Measurements from ENCODE around the gene KLHL17. TPM values are rescaled to one million over a fixed set of nuclear protein-coding genes. Genes with fewer than 3 reads are reported as not detected.

Gene KLHL17
- total and polyA plus RNA-seq, 9 of the 15 experiments (the other 6 are each of a cell fraction or from before 2014, with no cell fraction given) = 0.14 to 84.8 (median 13.0) TPM

GRCh38 chr1:963746-964525 is 3.6 kb downstream of the KLHL17 start:
- in situ Hi-C loops (cut with MboI) = no loop called here
- Histone ChIP-seq H3K27me3 (ENCODE audit: control insufficient read depth in 2 of 2, insufficient read depth in 2 of 2, low read length in 2 of 2) (no peaks in the 10 kb centered on the region), H3K27ac (ENCODE audit: extremely low read depth, low read depth, low read length) (no peak overlapping the region), H3K79me2 (ENCODE audit: control insufficient read depth, insufficient read depth, low read length) (peaks cover 15% of the 10 kb centered on the region), H2AFZ (ENCODE audit: low read depth, low read length) (no peak overlapping the region), H3K9me3 (replicated peaks; ENCODE audit: control insufficient read depth, insufficient read depth, low read depth, low read length) (no peaks in the 10 kb centered on the region), H3K36me3 (ENCODE audit: control insufficient read depth, insufficient read depth, low read length) (peaks cover 42% of the 10 kb centered on the region; the same call in 2 of the 3 replicates), H4K20me1 (replicated peaks; ENCODE audit: control insufficient read depth, insufficient read depth, low read length) (no peaks in the 10 kb centered on the region), H3K4me3 (no peak overlapping the region), H3K9me1 (ENCODE audit: control insufficient read depth, insufficient read depth, low read length) (no peaks in the 10 kb centered on the region), H3K4me2 (ENCODE audit: insufficient read depth, low read length) (no peak overlapping the region), H3K9ac (ENCODE audit: insufficient read depth in 1 of 2, low read depth in 2 of 2, low read length in 2 of 2) (no peak overlapping the region), H3K4me1 (replicated peaks in 1 of 2; ENCODE audit: control insufficient read depth in 2 of 2, insufficient read depth in 2 of 2, low read length in 2 of 2) (peaks cover 20 to 82% of the 10 kb centered on the region in 2 experiments)
- POLR2A ChIA-PET = interaction anchor here (0.7 kb wide), 1 partner anchor 280 kb away, joined by 3 read pairs; no protein-coding TSS in a partner anchor
- CTCF ChIA-PET (ENCODE audit: low intra/inter-chr PET ratio) = no interaction called here
- ATAC-seq (no peak), DNase-seq (ENCODE audit: extremely low read depth in 1 of 4, low spot score in 3 of 4) (no peak), FAIRE-seq (no peak)
- WGBS (ENCODE audit: insufficient coverage, low coverage, missing lambda C conversion rate) = 94% methylated on average over 38 of the region's 47 CpGs
- intact Hi-C loops (cut with micrococcal nuclease) = no loop called here
- no TSS peak for BruUV-seq (replicated peaks)
- TF ChIP-seq RAD51 (IDR thresholded peaks at IDR 0.05; ENCODE audit: borderline replicate concordance, low read depth) (no peak), ADNP (tag; IDR thresholded peaks at IDR 0.05) (no peak), ATF1 (CRISPR knock-in tag; IDR thresholded peaks at IDR 0.05) (no peak), ATF1 (tag; IDR thresholded peaks at IDR 0.05) (no peak), NFIX (CRISPR knock-in tag; IDR thresholded peaks at IDR 0.05; ENCODE audit: low read depth) (no peak), STAT5A (IDR thresholded peaks at IDR 0.05; ENCODE audit: borderline replicate concordance, low read length) (no peak), ZNF318 (IDR thresholded peaks at IDR 0.05; ENCODE audit: borderline replicate concordance in 1 of 2, low read depth in 1 of 2) (no peak)
- TF ChIP-seq, protein P1, sequence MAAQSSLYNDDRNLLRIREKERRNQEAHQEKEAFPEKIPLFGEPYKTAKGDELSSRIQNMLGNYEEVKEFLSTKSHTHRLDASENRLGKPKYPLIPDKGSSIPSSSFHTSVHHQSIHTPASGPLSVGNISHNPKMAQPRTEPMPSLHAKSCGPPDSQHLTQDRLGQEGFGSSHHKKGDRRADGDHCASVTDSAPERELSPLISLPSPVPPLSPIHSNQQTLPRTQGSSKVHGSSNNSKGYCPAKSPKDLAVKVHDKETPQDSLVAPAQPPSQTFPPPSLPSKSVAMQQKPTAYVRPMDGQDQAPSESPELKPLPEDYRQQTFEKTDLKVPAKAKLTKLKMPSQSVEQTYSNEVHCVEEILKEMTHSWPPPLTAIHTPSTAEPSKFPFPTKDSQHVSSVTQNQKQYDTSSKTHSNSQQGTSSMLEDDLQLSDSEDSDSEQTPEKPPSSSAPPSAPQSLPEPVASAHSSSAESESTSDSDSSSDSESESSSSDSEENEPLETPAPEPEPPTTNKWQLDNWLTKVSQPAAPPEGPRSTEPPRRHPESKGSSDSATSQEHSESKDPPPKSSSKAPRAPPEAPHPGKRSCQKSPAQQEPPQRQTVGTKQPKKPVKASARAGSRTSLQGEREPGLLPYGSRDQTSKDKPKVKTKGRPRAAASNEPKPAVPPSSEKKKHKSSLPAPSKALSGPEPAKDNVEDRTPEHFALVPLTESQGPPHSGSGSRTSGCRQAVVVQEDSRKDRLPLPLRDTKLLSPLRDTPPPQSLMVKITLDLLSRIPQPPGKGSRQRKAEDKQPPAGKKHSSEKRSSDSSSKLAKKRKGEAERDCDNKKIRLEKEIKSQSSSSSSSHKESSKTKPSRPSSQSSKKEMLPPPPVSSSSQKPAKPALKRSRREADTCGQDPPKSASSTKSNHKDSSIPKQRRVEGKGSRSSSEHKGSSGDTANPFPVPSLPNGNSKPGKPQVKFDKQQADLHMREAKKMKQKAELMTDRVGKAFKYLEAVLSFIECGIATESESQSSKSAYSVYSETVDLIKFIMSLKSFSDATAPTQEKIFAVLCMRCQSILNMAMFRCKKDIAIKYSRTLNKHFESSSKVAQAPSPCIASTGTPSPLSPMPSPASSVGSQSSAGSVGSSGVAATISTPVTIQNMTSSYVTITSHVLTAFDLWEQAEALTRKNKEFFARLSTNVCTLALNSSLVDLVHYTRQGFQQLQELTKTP (IDR thresholded peaks at IDR 0.05; ENCODE audit: low read depth in 1 of 2, partially characterized antibody in 2 of 2) = no peak
